Stimulated activated CD4-positive, alpha-beta T cell treated with anti-CD3 and anti-CD28 coated beads, Interleukin-4, amount 100 ng/mL, for 4 hours (primary cell): ENCODE measurements around the gene TLL1.

ENCODE experiments used
- DNase-seq, 2 experiments: peaks; one replicate each; pipeline ENCODE4 v3.0.0-alpha.2; 2020

Gene TLL1

GRCh38 chr4:166066936-166067335, 193.9 kb downstream of the TLL1 start:
- no peak for DNase-seq

DNA sequence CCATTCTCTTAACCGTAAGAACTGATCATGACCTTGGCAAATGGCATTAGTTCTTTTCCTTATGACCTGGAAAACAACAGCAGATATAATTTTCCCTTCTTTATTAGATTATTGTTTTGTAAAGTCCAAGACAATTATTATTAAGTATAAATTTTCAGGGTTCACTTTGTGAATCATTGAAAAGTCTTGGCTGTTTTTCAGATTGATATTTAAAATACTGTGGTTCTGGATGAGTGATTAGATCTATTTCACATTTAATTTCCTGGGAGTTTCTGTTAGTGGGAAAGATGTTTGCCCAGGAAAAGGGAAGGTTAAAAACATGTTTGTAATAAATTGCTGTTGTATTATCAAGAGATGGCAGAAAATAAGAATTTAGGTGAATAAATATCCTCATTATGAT, 194.9 kb downstream of the TLL1 start:
- DNase-seq = no peak

GRCh38 chr4:166073783-166074182, 200.7 kb downstream of the TLL1 start:
- DNase-seq = no peak

DNA sequence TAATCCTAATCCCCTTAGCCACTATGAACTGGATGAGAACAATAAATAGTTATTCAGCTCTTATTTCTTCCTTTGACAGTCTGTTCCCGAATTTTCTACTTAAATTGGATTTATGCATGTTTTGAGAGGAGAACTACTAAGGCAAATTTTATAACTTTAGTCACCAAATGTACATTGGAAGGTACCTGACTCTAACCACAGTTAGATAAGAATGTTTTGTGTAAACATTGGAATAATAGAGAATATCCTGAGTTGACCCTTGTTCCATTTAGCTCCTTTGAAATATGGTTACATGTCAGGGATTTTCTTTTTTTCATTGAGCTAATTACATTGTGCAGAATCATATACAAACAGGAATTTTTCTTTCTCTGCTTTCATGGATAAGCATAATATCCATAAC, 202.6 kb downstream of the TLL1 start:
- DNase-seq = no peak

- DNase-seq = no peak
Observed at GRCh38 chr4:166077782-166078181, 204.7 kb downstream of the TLL1 start.

- DNase-seq = no peak
Observed at GRCh38 chr4:166078383-166078782, 205.3 kb downstream of the TLL1 start.

GRCh38 chr4:166078955-166079354, 205.9 kb downstream of the TLL1 start:
- no peak for DNase-seq

GRCh38 chr4:166087569-166087968, 214.5 kb downstream of the TLL1 start:
- DNase-seq = no peak

GRCh38 chr4:166088576-166088975, 215.5 kb downstream of the TLL1 start:
- DNase-seq = no peak

DNA sequence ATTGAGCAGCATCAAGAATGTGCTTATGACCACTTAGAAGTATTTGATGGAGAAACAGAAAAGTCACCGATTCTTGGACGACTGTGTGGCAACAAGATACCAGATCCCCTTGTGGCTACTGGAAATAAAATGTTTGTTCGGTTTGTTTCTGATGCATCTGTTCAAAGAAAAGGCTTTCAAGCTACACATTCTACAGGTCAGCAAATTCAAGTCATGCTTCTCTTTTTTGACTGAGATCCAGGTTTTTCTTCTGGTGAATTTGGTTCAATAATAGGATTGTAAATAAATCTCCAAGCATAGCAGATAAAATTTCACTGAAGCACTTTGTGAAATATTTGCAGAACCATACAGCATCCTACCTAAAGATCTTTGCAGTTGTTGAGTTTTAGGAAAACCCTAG, 218.1 kb downstream of the TLL1 start:
- no peak for DNase-seq

GRCh38 chr4:166091912-166092510, 219.0 kb downstream of the TLL1 start:
- DNase-seq = no peak

DNA sequence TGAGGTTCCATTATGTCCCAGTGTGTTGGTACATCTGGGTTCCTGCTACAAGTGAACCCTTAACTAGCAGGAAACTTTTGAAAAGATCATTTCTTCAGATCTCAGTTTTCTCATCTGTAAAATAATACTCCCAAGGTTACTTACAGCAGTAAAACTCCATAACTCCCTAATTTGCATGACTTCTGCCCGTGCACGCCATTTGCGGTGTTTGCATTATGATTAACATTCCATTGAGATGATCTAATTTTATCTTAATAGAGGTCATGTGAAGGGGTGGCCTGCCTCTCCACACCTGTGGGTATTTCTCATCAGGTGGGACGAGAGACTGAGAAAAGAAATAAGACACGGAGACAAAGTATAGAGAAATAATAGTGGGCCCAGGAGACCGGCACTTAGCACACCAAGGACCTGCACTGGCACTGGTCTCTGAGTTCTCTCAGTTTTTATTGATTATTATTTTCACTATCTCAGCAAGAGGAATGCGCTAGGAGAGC, 219.8 kb downstream of the TLL1 start:
- DNase-seq = no peak

DNA sequence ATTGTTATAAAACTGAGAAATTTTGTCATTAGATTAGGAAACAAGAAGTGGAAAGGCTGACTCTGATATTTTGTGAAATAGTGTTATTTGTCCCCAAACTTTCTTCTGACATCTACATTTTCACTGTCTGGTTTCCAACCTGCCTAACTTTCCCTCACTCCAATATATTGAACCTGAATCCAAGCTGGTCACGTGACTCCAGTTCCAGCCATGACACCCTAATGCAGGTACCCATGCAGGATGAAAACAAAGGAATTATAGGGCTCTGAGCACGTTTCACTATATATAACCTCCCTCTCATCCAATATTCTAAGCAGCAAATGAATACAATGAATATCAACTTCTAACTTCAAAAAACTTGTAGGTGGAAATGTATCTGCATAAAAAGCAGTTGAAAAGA, 231.6 kb downstream of the TLL1 start:
- no peak for DNase-seq

GRCh38 chr4:166121897-166122296, 248.9 kb downstream of the TLL1 start:
- DNase-seq = no peak

- DNase-seq = no peak
Observed at GRCh38 chr4:166123546-166123945, 250.5 kb downstream of the TLL1 start.

DNA sequence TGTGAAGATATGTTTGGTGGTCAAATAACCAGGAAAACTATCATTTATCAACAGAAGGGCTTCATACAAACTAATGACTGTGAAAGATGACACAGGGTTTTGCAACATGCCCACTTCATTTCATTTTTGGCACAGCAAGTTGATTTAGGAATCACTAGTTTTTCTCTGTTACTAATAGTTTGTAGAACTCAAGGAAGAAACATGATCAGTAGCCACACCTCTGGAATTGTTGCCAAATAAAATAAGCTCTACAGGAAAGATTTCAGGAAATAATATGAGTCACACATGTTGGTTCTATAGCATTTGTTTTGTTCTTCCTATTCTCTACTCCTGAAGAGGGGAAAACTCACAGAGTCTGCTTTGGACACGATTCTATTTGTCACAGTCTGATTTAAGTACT, 255.4 kb downstream of the TLL1 start:
- DNase-seq = no peak

GRCh38 chr4:166134285-166134684, 261.2 kb downstream of the TLL1 start:
- DNase-seq = no peak

GRCh38 chr4:166140951-166141350, 267.9 kb downstream of the TLL1 start:
- no peak for DNase-seq

- DNase-seq = no peak
Observed at GRCh38 chr4:166143227-166143626, 270.2 kb downstream of the TLL1 start.

DNA sequence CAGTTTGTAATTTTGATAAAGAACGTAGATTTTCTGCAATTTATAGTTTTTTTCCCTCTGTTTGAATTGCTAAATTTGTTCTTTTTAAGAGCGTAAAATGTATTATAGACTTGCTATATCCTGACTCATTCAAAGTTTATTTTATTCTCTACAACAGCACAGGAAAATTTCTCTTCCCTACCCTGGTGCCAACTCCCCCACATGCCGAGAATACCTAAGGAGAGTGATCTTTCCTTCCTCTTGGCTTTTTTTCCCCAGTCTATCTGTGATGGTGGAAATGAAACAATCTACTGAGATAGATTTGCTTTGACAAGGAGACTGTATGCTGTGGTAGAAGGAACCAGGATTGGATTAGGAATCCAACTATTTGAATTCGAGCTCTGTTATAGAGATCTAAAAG, 271.6 kb downstream of the TLL1 start:
- DNase-seq = no peak

DNA sequence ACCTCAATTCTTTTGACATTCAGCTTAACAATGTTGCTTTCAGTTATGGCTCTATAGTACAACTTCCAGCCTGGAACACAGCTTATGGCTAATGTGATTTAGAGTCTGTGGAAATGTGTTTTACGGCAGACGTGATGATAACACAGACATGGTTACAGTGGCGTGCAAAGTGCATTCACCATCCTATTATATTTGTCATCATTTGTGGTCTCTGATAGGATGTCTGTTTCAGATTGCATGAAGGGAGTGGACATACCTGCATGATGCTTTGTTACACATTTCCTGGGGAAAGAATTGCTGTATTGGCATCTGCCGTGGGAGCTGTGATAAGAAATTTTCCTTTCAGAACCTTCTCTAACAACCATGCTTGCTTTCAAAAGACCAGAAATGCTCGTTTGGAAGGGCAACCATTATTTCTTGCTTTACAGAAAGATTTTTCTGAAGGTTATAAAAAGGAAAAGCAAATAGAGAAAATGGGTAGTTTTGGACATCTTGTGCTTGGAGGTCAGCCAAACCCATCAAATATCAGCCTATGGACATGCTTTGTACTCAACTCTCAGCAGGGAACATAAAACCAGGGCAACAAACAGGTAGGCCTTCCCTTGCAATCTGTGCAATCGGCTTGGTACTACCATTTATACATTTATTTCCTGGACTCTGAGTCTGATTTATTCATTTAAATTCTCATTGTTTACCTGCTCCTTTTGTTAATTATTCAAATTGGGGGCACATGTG, 273.9 kb downstream of the TLL1 start:
- no peak for DNase-seq
